Adipocyte (in vitro differentiated cells): Measurements from ENCODE around the gene TRIM24.

Source experiments
- DNase-seq: peaks from one replicate; pipeline ENCODE4 v3.0.0-alpha.2; 2015; ENCODE audit warnings: low read depth
- H3K27me3 ChIP-seq: replicated peaks from 2 replicates; pipeline ENCODE4 v1.7.0; 2013; ENCODE audit warnings: mild to moderate bottlenecking, low read length, moderate library complexity; ENCODE audit not compliant: control insufficient read depth, insufficient read depth
- H3K36me3 ChIP-seq: 2 replicates; pipeline ENCODE4 v1.7.0; 2013; ENCODE audit warnings: low read length, mild to moderate bottlenecking, moderate library complexity; ENCODE audit not compliant: control insufficient read depth, insufficient read depth, severe bottlenecking
- H3K4me1 ChIP-seq: 2 replicates; pipeline ENCODE4 v1.7.0; 2013; ENCODE audit warnings: mild to moderate bottlenecking, low read length, moderate library complexity; ENCODE audit not compliant: control insufficient read depth, insufficient read depth
- H3K4me3 ChIP-seq: 2 replicates; pipeline ENCODE4 v1.7.0; 2013; ENCODE audit warnings: mild to moderate bottlenecking, low read length, moderate library complexity
- H3K9ac ChIP-seq: 2 replicates; pipeline ENCODE4 v1.7.0; 2013; ENCODE audit warnings: mild to moderate bottlenecking, low read length, moderate library complexity
- H3K9me3 ChIP-seq: 2 replicates; pipeline ENCODE4 v1.7.0; 2013; ENCODE audit warnings: mild to moderate bottlenecking, low read length, moderate library complexity; ENCODE audit not compliant: control insufficient read depth

Gene TRIM24

GRCh38 chr7:138500892-138501291 lies 40.8 kb downstream of the TRIM24 start:
- Histone ChIP-seq H3K4me3 (no peak overlapping the region), H3K4me1 (no peaks in the 10 kb centered on the region)

GRCh38 chr7:138502023-138502767 lies 42.1 kb downstream of the TRIM24 start:
- no peaks in the 10 kb centered on the region for H3K9me3 ChIP-seq
- no peak for DNase-seq
- no peak overlapping the region for H3K9ac ChIP-seq
- no peaks in the 10 kb centered on the region for H3K27me3 ChIP-seq
- no peaks in the 10 kb centered on the region for H3K4me1 ChIP-seq
- H3K4me3 ChIP-seq, result no peak overlapping the region
- no peaks in the 10 kb centered on the region for H3K36me3 ChIP-seq

More at GRCh38 chr7:138500892-138501291, 40.8 kb downstream of the TRIM24 start:
- no peak overlapping the region for H3K9ac ChIP-seq
- no peaks in the 10 kb centered on the region for H3K36me3 ChIP-seq
- H3K9me3 ChIP-seq, result no peaks in the 10 kb centered on the region
- no peak for DNase-seq
- H3K27me3 ChIP-seq, result no peaks in the 10 kb centered on the region

GRCh38 chr7:138505361-138505873 lies 45.4 kb downstream of the TRIM24 start:
- no peaks in the 10 kb centered on the region for H3K36me3 ChIP-seq
- no peak overlapping the region for H3K4me3 ChIP-seq
- DNase-seq, result no peak
- H3K27me3 ChIP-seq, result no peaks in the 10 kb centered on the region
- H3K4me1 ChIP-seq, result no peaks in the 10 kb centered on the region
- no peak overlapping the region for H3K9ac ChIP-seq
- no peaks in the 10 kb centered on the region for H3K9me3 ChIP-seq

GRCh38 chr7:138506764-138507163 lies 46.7 kb downstream of the TRIM24 start:
- Histone ChIP-seq H3K9ac (no peak overlapping the region), H3K27me3 (no peaks in the 10 kb centered on the region), H3K4me3 (no peak overlapping the region), H3K9me3 (no peaks in the 10 kb centered on the region), H3K36me3 (no peaks in the 10 kb centered on the region), H3K4me1 (no peaks in the 10 kb centered on the region)
- DNase-seq, result no peak

- no peaks in the 10 kb centered on the region for H3K9me3 ChIP-seq
- no peaks in the 10 kb centered on the region for H3K4me1 ChIP-seq
- peaks cover 3% of the 10 kb centered on the region for H3K36me3 ChIP-seq
Measured at GRCh38 chr7:138510003-138510402, 49.9 kb downstream of the TRIM24 start.

GRCh38 chr7:138512092-138512858 lies 52.2 kb downstream of the TRIM24 start:
- DNase-seq, result no peak
- Histone ChIP-seq H3K27me3 (no peaks in the 10 kb centered on the region), H3K9me3 (no peaks in the 10 kb centered on the region), H3K9ac (no peak overlapping the region), H3K4me1 (no peaks in the 10 kb centered on the region), H3K36me3 (peaks cover 4% of the 10 kb centered on the region), H3K4me3 (no peak overlapping the region)

More at GRCh38 chr7:138510003-138510402, 49.9 kb downstream of the TRIM24 start:
- no peak overlapping the region for H3K4me3 ChIP-seq
- no peaks in the 10 kb centered on the region for H3K27me3 ChIP-seq
- no peak for DNase-seq
- no peak overlapping the region for H3K9ac ChIP-seq

GRCh38 chr7:138512885-138513284 lies 52.8 kb downstream of the TRIM24 start:
- Histone ChIP-seq H3K27me3 (no peaks in the 10 kb centered on the region), H3K9me3 (no peaks in the 10 kb centered on the region), H3K4me3 (no peak overlapping the region), H3K9ac (no peak overlapping the region), H3K4me1 (no peaks in the 10 kb centered on the region), H3K36me3 (peaks cover 10% of the 10 kb centered on the region)
- DNase-seq, result no peak

GRCh38 chr7:138513344-138513871 lies 53.3 kb downstream of the TRIM24 start:
- no peaks in the 10 kb centered on the region for H3K9me3 ChIP-seq
- no peak for DNase-seq
- H3K4me3 ChIP-seq, result no peak overlapping the region
- no peaks in the 10 kb centered on the region for H3K27me3 ChIP-seq
- H3K36me3 ChIP-seq, result peaks cover 14% of the 10 kb centered on the region
- no peak overlapping the region for H3K9ac ChIP-seq
- no peaks in the 10 kb centered on the region for H3K4me1 ChIP-seq

- Histone ChIP-seq H3K4me3 (no peak overlapping the region), H3K27me3 (no peaks in the 10 kb centered on the region), H3K36me3 (peaks cover 20% of the 10 kb centered on the region), H3K4me1 (no peaks in the 10 kb centered on the region), H3K9ac (no peak overlapping the region), H3K9me3 (no peaks in the 10 kb centered on the region)
- DNase-seq, result no peak
Measured at GRCh38 chr7:138514044-138514443, 54.0 kb downstream of the TRIM24 start.

- H3K36me3 ChIP-seq, result peaks cover 30% of the 10 kb centered on the region
Measured at GRCh38 chr7:138515001-138515528, 55.0 kb downstream of the TRIM24 start.

More at GRCh38 chr7:138515001-138515528, 55.0 kb downstream of the TRIM24 start:
- Histone ChIP-seq H3K9ac (no peak overlapping the region), H3K4me3 (no peak overlapping the region), H3K27me3 (no peaks in the 10 kb centered on the region), H3K9me3 (no peaks in the 10 kb centered on the region), H3K4me1 (no peaks in the 10 kb centered on the region)
- DNase-seq, result no peak
